Upper lobe of right lung (tissue), 1 donor: ENCODE results near the gene MYL3. TPM values are rescaled to one million over a fixed set of nuclear protein-coding genes. Genes with fewer than 3 reads are reported as not detected.

Source experiments
- ATAC-seq: fragments of 200-7000 bp; cut with Tn5 transposase; one replicate; pipeline ENCODE4 v1.9.1; 2020; ENCODE audit warnings: mild to moderate bottlenecking, moderate library complexity
- DNase-seq: peaks from one replicate; pipeline ENCODE4 v3.0.0-alpha.2; 2020
- H3K27ac ChIP-seq: fragments of 200-600 bp; one replicate; pipeline ENCODE4 v1.8.0; 2022
- H3K27me3 ChIP-seq: fragments of 200-600 bp; one replicate; pipeline ENCODE4 v1.8.0; 2022; ENCODE audit warnings: mild to moderate bottlenecking
- H3K36me3 ChIP-seq: fragments of 200-600 bp; one replicate; pipeline ENCODE4 v1.8.0; 2022
- H3K4me1 ChIP-seq: fragments of 200-600 bp; one replicate; pipeline ENCODE4 v1.8.0; 2022
- H3K4me3 ChIP-seq: fragments of 200-600 bp; one replicate; pipeline ENCODE4 v1.8.0; 2022; ENCODE audit warnings: mild to moderate bottlenecking
- H3K9me3 ChIP-seq: fragments of 200-600 bp; one replicate; pipeline ENCODE4 v1.8.0; 2022
- CTCF ChIP-seq: fragments of 200-600 bp; IDR thresholded peaks from one replicate; pipeline ENCODE4 v1.8.0; 2022; ENCODE audit warnings: antibody characterized with exemption
- intact Hi-C: fragments of 100-400 bp; cut with DNase I; formaldehyde crosslinking; loops from one replicate; pipeline ENCODE4 v1.11.0; 2022
- total RNA-seq: library from RNA; stranded (reverse); fragmentation: NEBNext Ultra II Directional; extraction: Animal tissue kit (Norgen Biotek cat#: 25700); gene quantifications from one replicate; pipeline ENCODE4 v1.2.1, GENCODE V29; 2021
- donor health status: DM: no; HTN: yes; CAD: no; lungs with severe emphysema.

The MYL3 gene
- total RNA-seq, 1 donor from 2014 or later = 3.8 TPM

- ATAC-seq = peak; percentile 17
- TF ChIP-seq CTCF = no peak
Observed at GRCh38 chr3:46908986-46909534, 45.8 kb upstream of the MYL3 start.

GRCh38 chr3:46908294-46908985 lies 45.2 kb upstream of the MYL3 start:
- TF ChIP-seq CTCF = peak; percentile 24
- no peak overlapping the region for H3K27ac ChIP-seq
- H3K4me3 ChIP-seq = no peak overlapping the region
- intact Hi-C loops = no loop called here
- ATAC-seq (peak; percentile 13), DNase-seq (peak; percentile 64)
- peaks cover 13% of the 10 kb centered on the region for H3K4me1 ChIP-seq
- no peaks in the 10 kb centered on the region for H3K36me3 ChIP-seq
- no peaks in the 10 kb centered on the region for H3K9me3 ChIP-seq
- no peaks in the 10 kb centered on the region for H3K27me3 ChIP-seq

More at GRCh38 chr3:46908986-46909534, 45.8 kb upstream of the MYL3 start:
- intact Hi-C loops = no loop called here
- H3K36me3 ChIP-seq = no peaks in the 10 kb centered on the region
- no peak overlapping the region for H3K27ac ChIP-seq
- peaks cover 13% of the 10 kb centered on the region for H3K4me1 ChIP-seq
- H3K9me3 ChIP-seq = no peaks in the 10 kb centered on the region
- H3K4me3 ChIP-seq = no peak overlapping the region
- no peak for DNase-seq
- H3K27me3 ChIP-seq = no peaks in the 10 kb centered on the region

DNA sequence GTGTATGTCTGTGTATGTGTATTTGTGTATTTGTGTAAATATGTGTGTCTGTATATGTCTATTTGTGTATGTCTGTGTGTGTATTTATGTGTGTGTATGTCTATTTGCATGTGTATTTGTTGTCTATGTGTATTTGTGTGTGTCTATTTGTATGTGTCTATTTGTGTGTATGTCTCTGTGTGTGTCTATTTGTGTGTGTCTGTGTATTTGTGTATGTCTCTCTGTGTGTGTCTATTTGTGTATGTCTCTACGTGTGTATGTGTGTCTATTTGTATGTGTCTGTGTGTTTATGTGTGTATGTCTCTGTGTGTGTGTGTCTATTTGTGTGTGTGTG lies 44.7 kb upstream of the MYL3 start:
- intact Hi-C loops = no loop called here
- no peaks in the 10 kb centered on the region for H3K9me3 ChIP-seq
- H3K36me3 ChIP-seq = no peaks in the 10 kb centered on the region
- H3K4me3 ChIP-seq = no peak overlapping the region
- no peak overlapping the region for H3K27ac ChIP-seq
- DNase-seq = no peak
- ATAC-seq = no peak
- H3K4me1 ChIP-seq = peaks cover 13% of the 10 kb centered on the region
- TF ChIP-seq CTCF = no peak
- H3K27me3 ChIP-seq = no peaks in the 10 kb centered on the region

DNA sequence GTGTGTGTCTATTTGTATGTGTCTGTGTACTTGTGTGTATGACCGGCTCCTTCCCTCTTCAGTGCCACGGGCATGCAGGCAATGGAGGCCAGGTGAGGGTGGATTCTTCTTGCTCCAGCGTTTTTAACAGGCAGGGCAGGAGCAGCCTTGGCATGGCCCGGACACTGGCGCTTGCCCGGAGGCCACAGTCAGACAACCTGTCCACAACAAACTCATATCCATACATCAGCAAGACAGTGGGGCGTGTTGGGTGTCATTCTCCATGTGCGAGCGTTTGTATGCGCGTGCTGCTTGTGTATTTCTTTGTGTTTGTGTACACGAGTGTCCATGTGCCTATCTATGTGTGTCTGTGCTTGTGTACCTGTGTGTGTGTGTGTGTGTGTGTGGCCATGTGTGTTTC lies 44.0 kb upstream of the MYL3 start:
- intact Hi-C loops = no loop called here
- ATAC-seq = no peak
- H3K27me3 ChIP-seq = no peaks in the 10 kb centered on the region
- no peaks in the 10 kb centered on the region for H3K9me3 ChIP-seq
- no peak for TF ChIP-seq CTCF
- H3K27ac ChIP-seq = no peak overlapping the region
- peak; percentile 48 for DNase-seq
- no peaks in the 10 kb centered on the region for H3K36me3 ChIP-seq
- H3K4me1 ChIP-seq = peaks cover 13% of the 10 kb centered on the region
- no peak overlapping the region for H3K4me3 ChIP-seq

GRCh38 chr3:46906471-46907058 lies 43.3 kb upstream of the MYL3 start:
- ATAC-seq (no peak), DNase-seq (peak; percentile 51)
- no peaks in the 10 kb centered on the region for H3K9me3 ChIP-seq
- no peaks in the 10 kb centered on the region for H3K27me3 ChIP-seq
- intact Hi-C loops = no loop called here
- H3K4me1 ChIP-seq = peaks cover 13% of the 10 kb centered on the region
- no peaks in the 10 kb centered on the region for H3K36me3 ChIP-seq
- TF ChIP-seq CTCF = no peak
- H3K4me3 ChIP-seq = no peak overlapping the region
- H3K27ac ChIP-seq = no peak overlapping the region
